ENCODE data around the gene MAEA.

MAEA gene

GRCh38 chr4:1312821-1313640, 23.3 kb downstream of the MAEA start:
- H3K4me3 ChIP-seq (ENCODE audit: low read depth, low read length) = no peak overlapping the region
- TF ChIP-seq CTCF (IDR thresholded peaks at IDR 0.05; ENCODE audit: borderline replicate concordance, insufficient read depth, low read depth, low read length) = no peak

- no peak overlapping the region for H3K4me3 ChIP-seq (ENCODE audit: low read depth, low read length)
- no peak for TF ChIP-seq CTCF (IDR thresholded peaks at IDR 0.05; ENCODE audit: borderline replicate concordance, insufficient read depth, low read depth, low read length)
Observed at GRCh38 chr4:1315306-1315705, 25.6 kb downstream of the MAEA start.

GRCh38 chr4:1315836-1316536, 26.3 kb downstream of the MAEA start:
- H3K4me3 ChIP-seq (ENCODE audit: low read depth, low read length) = no peak overlapping the region
- no peak for TF ChIP-seq CTCF (IDR thresholded peaks at IDR 0.05; ENCODE audit: borderline replicate concordance, insufficient read depth, low read depth, low read length)

- H3K4me3 ChIP-seq (ENCODE audit: low read depth, low read length) = no peak overlapping the region
- no peak for TF ChIP-seq CTCF (IDR thresholded peaks at IDR 0.05; ENCODE audit: borderline replicate concordance, insufficient read depth, low read depth, low read length)
Observed at GRCh38 chr4:1316537-1317168, 27.0 kb downstream of the MAEA start.

GRCh38 chr4:1317177-1318045, 27.7 kb downstream of the MAEA start:
- H3K4me3 ChIP-seq (ENCODE audit: low read depth, low read length) = no peak overlapping the region
- no peak for TF ChIP-seq CTCF (IDR thresholded peaks at IDR 0.05; ENCODE audit: borderline replicate concordance, insufficient read depth, low read depth, low read length)

GRCh38 chr4:1318046-1318375, 28.3 kb downstream of the MAEA start:
- no peak for TF ChIP-seq CTCF (IDR thresholded peaks at IDR 0.05; ENCODE audit: borderline replicate concordance, insufficient read depth, low read depth, low read length)
- no peak overlapping the region for H3K4me3 ChIP-seq (ENCODE audit: low read depth, low read length)
